Mesenchymal stem cell (in vitro differentiated cells and primary cell): ENCODE data around the gene ZNF688.

Experiments used
- DNase-seq: peaks from one replicate; pipeline ENCODE4 v3.0.0-alpha.2; 2013
- H2AFZ ChIP-seq: one replicate; pipeline ENCODE4 v1.6.1; 2013; ENCODE audit warnings: low read depth, mild to moderate bottlenecking, control low read depth, inconsistent platforms, low read length, moderate library complexity
- H2AK5ac ChIP-seq: 2 replicates; pipeline ENCODE4 v1.6.1; 2013; ENCODE audit warnings: low read length, moderate library complexity, mild to moderate bottlenecking, inconsistent platforms; ENCODE audit not compliant: severe bottlenecking
- H2BK120ac ChIP-seq: one replicate; pipeline ENCODE4 v1.6.1; 2013; ENCODE audit warnings: low read depth, mild to moderate bottlenecking, inconsistent platforms, low read length, moderate library complexity
- H2BK12ac ChIP-seq, 2 experiments: one replicate each; pipeline ENCODE4 v1.6.1; 2013; ENCODE audit warnings: inconsistent platforms in 2 of 2, low read length in 2 of 2, mild to moderate bottlenecking in 2 of 2, moderate library complexity in 2 of 2, control low read depth in 1 of 2
- H2BK15ac ChIP-seq: one replicate; pipeline ENCODE4 v1.6.1; 2013; ENCODE audit warnings: mild to moderate bottlenecking, low read depth, inconsistent platforms; ENCODE audit not compliant: poor library complexity, severe bottlenecking
- H2BK5ac ChIP-seq: 2 replicates; pipeline ENCODE4 v1.6.1; 2013; ENCODE audit warnings: low read depth, mild to moderate bottlenecking, low read length, control low read depth, inconsistent platforms; ENCODE audit not compliant: poor library complexity, severe bottlenecking
- H3K14ac ChIP-seq, 2 experiments: one replicate each; pipeline ENCODE4 v1.6.1; 2013; ENCODE audit warnings: inconsistent platforms in 2 of 2, low read length in 2 of 2, control low read depth in 1 of 2, mild to moderate bottlenecking in 1 of 2, moderate library complexity in 1 of 2
- H3K18ac ChIP-seq, 2 experiments: one replicate each; pipeline ENCODE4 v1.6.1; 2013; ENCODE audit warnings: inconsistent platforms in 2 of 2, low read length in 2 of 2, control low read depth in 1 of 2, low read depth in 1 of 2, mild to moderate bottlenecking in 1 of 2
- H3K23ac ChIP-seq, 2 experiments: one replicate each; pipeline ENCODE4 v1.6.1; 2013; ENCODE audit warnings: inconsistent platforms in 2 of 2, low read length in 2 of 2, mild to moderate bottlenecking in 2 of 2, moderate library complexity in 2 of 2, control low read depth in 1 of 2
- H3K27ac ChIP-seq: 2 replicates; pipeline ENCODE4 v1.5.1; 2013; ENCODE audit warnings: mild to moderate bottlenecking, moderate library complexity, low read length, control low read depth, inconsistent platforms; ENCODE audit not compliant: poor library complexity, severe bottlenecking
- H3K27me3 ChIP-seq, 2 experiments: 2 replicates each; pipeline versions ENCODE4 v1.6.1 to v1.7.0; 2013; ENCODE audit warnings: low read length in 2 of 2, mild to moderate bottlenecking in 2 of 2, moderate library complexity in 2 of 2, control low read depth in 1 of 2, inconsistent platforms in 1 of 2; ENCODE audit not compliant: control insufficient read depth in 1 of 2, insufficient read depth in 1 of 2
- H3K36me3 ChIP-seq, 2 experiments: 2 replicates each; pipeline versions ENCODE4 v1.6.1 to v1.7.0; 2013; ENCODE audit warnings: low read length in 2 of 2, control low read depth in 1 of 2, inconsistent platforms in 1 of 2, low read depth in 1 of 2, mild to moderate bottlenecking in 1 of 2; ENCODE audit not compliant: insufficient read depth in 2 of 2, control insufficient read depth in 1 of 2
- H3K4ac ChIP-seq, 2 experiments: one replicate each; pipeline ENCODE4 v1.6.1; 2013; ENCODE audit warnings: inconsistent platforms in 2 of 2, low read length in 2 of 2, mild to moderate bottlenecking in 2 of 2, moderate library complexity in 2 of 2, control low read depth in 1 of 2, low read depth in 1 of 2
- H3K4me1 ChIP-seq: 2 replicates; pipeline ENCODE4 v1.6.1; 2013; ENCODE audit warnings: low read depth, low read length, control low read depth; ENCODE audit not compliant: control insufficient read depth, insufficient read depth
- H3K4me2 ChIP-seq: 2 replicates; pipeline ENCODE4 v1.6.1; 2013; ENCODE audit warnings: low read length, mild to moderate bottlenecking, inconsistent platforms; ENCODE audit not compliant: poor library complexity, severe bottlenecking
- H3K4me3 ChIP-seq, 2 experiments: 2 replicates each; pipeline versions ENCODE4 v1.5.1 to v1.7.0; 2013; ENCODE audit warnings: low read length in 2 of 2, mild to moderate bottlenecking in 2 of 2, control low read depth in 1 of 2, low read depth in 1 of 2; ENCODE audit not compliant: insufficient read depth in 1 of 2
- H3K79me1 ChIP-seq: replicated peaks from 2 replicates; pipeline ENCODE4 v1.6.1; 2013; ENCODE audit warnings: mild to moderate bottlenecking, control low read depth, low read length, inconsistent platforms; ENCODE audit not compliant: poor library complexity, severe bottlenecking
- H3K9ac ChIP-seq: 2 replicates; pipeline ENCODE4 v1.7.0; 2013; ENCODE audit warnings: mild to moderate bottlenecking, low read length, moderate library complexity
- H3K9me3 ChIP-seq: 2 replicates; pipeline ENCODE4 v1.7.0; 2013; ENCODE audit warnings: mild to moderate bottlenecking, low read length; ENCODE audit not compliant: control insufficient read depth
- H4K8ac ChIP-seq: one replicate; pipeline ENCODE4 v1.6.1; 2013; ENCODE audit warnings: inconsistent platforms, mild to moderate bottlenecking, low read length, moderate library complexity
- H4K91ac ChIP-seq: one replicate; pipeline ENCODE4 v1.6.1; 2013; ENCODE audit warnings: mild to moderate bottlenecking, low read length, inconsistent platforms
- WGBS: methylation state at CpG from one replicate; pipeline ENCODE4 v1.1.7; 2013; ENCODE audit warnings: mixed read lengths; 5-methylcytosine and 5-hydroxymethylcytosine counted together

The ZNF688 gene

DNA sequence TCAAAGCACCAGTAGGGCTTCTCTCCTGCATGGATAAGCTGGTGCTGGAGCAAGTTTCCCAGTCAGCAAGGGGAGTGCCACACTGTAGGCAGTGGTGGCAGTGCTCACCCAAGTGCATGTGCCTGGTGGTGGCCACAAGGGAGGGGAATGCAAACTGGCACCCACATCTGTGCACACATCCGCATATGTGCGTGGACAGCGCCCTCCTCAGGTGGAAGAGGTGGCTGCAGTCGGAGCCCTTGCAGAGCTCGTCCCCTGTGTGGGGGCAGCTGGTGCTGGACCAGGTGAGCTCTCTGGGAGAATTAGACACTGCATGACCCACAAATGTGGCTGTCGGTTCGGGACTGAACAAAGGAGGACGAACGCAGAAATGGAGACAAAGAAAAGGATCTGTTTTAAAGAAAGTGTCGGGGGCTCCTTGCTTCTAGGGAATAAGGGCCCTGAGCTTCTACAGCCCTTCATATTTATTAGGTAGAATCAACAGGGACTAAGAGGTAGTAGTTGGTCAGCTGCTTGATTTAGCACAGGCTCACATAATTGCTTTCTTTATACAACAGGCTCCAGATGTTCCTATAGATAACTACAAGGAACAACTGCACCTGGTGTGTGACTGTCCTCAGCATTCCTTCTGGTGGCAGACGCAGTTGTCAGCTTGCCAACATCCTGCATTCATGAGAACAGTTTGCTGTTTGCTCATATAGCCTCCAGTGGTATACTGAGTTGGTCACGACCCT, 44.0 kb upstream of the ZNF688 start:
- H3K27me3 ChIP-seq, result no peaks in the 10 kb centered on the region
- H3K79me1 ChIP-seq, result peaks cover under 1% of the 10 kb centered on the region
- no peak overlapping the region for H3K9ac ChIP-seq
- H3K4me3 ChIP-seq, result no peak overlapping the region
- H4K8ac ChIP-seq, result no peak overlapping the region
- no peak overlapping the region for H2BK12ac ChIP-seq
- no peak overlapping the region for H2BK15ac ChIP-seq
- H2AK5ac ChIP-seq, result no peak overlapping the region
- H3K4ac ChIP-seq, result no peak overlapping the region
- peaks cover 9% of the 10 kb centered on the region for H3K4me1 ChIP-seq
- peak; percentile 32 for DNase-seq
- 44% methylated on average over 12 of the region's 12 CpGs for WGBS
- no peaks in the 10 kb centered on the region for H3K36me3 ChIP-seq
- no peak overlapping the region for H3K4me2 ChIP-seq
- no peak overlapping the region for H3K23ac ChIP-seq
- H3K27ac ChIP-seq, result no peak overlapping the region
- no peak overlapping the region for H3K18ac ChIP-seq
- H2AFZ ChIP-seq, result no peak overlapping the region
- H4K91ac ChIP-seq, result no peak overlapping the region
- H3K9me3 ChIP-seq, result no peaks in the 10 kb centered on the region
- no peak overlapping the region for H2BK5ac ChIP-seq
- H2BK120ac ChIP-seq, result no peak overlapping the region
- no peak overlapping the region for H3K14ac ChIP-seq

DNA sequence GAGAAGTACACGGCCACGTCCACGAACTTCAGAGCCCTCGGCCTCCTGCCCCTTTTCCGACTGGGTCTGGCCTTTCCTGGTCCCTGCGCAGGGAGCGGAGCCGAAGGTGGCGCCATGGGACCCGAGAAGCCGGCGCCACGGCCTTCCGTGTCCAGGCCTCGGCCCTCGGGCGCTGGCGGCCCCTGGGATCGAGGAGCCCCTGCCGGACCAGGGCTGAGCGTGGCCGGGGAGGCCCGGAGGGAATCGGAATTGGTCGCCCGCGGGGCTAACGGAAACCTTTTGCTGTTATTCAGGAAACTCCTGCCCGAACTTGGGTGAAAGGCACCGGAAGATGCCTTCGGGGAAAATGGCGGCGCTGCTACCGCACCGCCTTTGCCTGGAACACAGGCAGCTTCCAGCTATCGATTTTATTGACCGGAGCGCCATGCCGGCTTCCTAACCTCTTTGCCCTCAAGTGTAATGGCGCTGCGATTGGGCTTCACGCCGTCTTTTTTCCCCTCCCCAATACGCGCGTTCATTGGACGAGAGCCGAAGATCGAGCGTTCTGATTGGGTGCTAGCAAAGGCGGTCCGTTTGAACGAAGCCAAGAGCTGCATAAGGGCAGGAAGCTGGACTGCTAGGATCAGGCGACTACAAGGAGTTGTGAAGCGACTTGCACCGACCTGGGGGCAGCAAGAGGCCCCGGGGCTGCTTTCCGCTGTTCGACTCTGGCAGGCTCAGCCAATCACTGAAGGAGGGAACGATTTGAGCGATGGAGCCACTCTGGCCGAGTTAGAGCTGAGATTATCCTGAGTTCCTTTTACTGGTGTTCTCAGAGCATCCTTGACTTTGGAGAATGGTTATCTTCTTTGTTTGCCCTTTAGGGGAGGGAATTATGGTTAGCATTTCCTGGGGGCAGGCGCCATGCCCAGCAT, 38.7 kb upstream of the ZNF688 start, which contains the start of gene ZNF689:
Gene ZNF689 (minus strand): TSS at position 464 of the 914 bp plus-strand sequence. CDS start 348 bp downstream, at position 116.
- Histone ChIP-seq H3K14ac (peak within 1 kb of the TSS; percentile 94 to 99), H2BK12ac (peak within 1 kb of the TSS in 1 of 2 experiments; percentile 81)

DNA sequence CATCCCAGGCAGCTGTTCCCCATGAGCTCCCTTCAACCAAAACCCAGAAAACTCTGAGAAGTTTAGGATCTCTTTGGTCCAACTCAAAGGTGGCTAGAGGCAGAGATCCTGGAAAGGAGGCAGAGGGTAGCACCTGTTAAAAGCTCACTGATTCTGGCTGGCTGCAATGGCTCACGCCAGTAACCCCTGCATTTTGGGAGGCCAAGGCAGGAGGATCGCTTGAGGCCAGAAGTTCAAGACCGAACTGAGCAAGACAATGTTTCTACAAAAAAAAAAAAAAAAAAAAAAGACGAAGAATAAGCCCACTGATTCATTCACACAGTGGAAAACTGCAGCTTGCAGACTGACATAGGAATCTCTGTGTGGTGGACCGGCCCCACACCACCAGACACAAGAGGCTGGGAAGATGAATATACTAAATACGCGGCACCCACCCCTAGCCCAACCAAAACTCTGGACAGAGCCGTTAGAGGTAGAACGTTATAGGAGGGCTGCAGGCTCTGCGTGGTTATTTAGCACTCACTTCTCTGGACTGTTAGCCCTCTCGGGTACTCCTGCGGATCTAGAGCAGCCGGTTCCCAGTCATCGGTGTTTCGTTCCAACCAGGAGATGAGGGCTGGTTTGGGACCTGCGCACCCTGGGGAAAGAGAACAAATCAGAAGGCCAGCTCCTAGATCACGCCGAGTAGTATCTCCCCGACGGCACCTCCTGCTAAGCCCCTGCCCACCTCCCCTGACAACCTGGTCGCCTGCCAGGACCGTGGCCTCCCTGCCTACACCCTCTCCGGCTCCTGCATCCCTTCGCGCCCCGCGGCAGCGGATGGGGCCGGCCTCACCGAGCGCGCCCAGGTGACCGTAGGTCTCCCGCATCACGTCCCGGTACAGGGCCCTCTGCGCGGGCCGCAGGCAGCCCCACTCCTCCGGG, 37.8 kb upstream of the ZNF688 start:
- Histone ChIP-seq H4K8ac (peak overlapping the region; percentile 99), H3K9me3 (no peaks in the 10 kb centered on the region), H2BK12ac (peak overlapping the region in 1 of 2 experiments; percentile 63), H2AFZ (peak overlapping the region; percentile 97), H2BK15ac (no peak overlapping the region), H2BK120ac (peak overlapping the region; percentile 89), H2AK5ac (no peak overlapping the region), H2BK5ac (peak overlapping the region; percentile 84), H3K9ac (peak overlapping the region; percentile 98), H3K23ac (peak overlapping the region in 1 of 2 experiments; percentile 60), H3K4me1 (peaks cover 6% of the 10 kb centered on the region), H4K91ac (peak overlapping the region; percentile 97), H3K4ac (peak overlapping the region; percentile 80 to 98), H3K4me2 (peak overlapping the region; percentile 89), H3K27me3 (no peaks in the 10 kb centered on the region), H3K4me3 (peak overlapping the region; percentile 87 to 88), H3K27ac (peak overlapping the region; percentile 97), H3K36me3 (peaks cover 26 to 40% of the 10 kb centered on the region in 2 experiments), H3K14ac (peak overlapping the region; percentile 94 to 99), H3K18ac (peak overlapping the region; percentile 95 to 100), H3K79me1 (peaks cover 24% of the 10 kb centered on the region)
- 13% methylated on average over 39 of the region's 40 CpGs for WGBS
- DNase-seq, result peak; percentile 45

More for the DNA sequence above, 38.7 kb upstream of the ZNF688 start, which contains the start of gene ZNF689:
- Histone ChIP-seq H3K79me1 (peaks cover 22% of the 10 kb centered on the region), H3K9ac (peak within 1 kb of the TSS; percentile 98), H4K8ac (peak within 1 kb of the TSS; percentile 99), H2AK5ac (peak within 1 kb of the TSS; percentile 67), H2BK15ac (peak within 1 kb of the TSS; percentile 28), H3K27me3 (no peaks in the 10 kb centered on the region), H4K91ac (peak within 1 kb of the TSS; percentile 97), H3K4me3 (peak within 1 kb of the TSS; percentile 87 to 88), H3K27ac (peak within 1 kb of the TSS; percentile 97), H3K18ac (peak within 1 kb of the TSS; percentile 95 to 100), H3K4me2 (peak within 1 kb of the TSS; percentile 99), H2BK120ac (peak within 1 kb of the TSS; percentile 89), H3K23ac (peak within 1 kb of the TSS in 1 of 2 experiments; percentile 60), H3K36me3 (peaks cover 16 to 31% of the 10 kb centered on the region in 2 experiments), H3K9me3 (no peaks in the 10 kb centered on the region), H3K4ac (peak within 1 kb of the TSS; percentile 80 to 98), H2BK5ac (peak within 1 kb of the TSS; percentile 84), H3K4me1 (peaks cover 6% of the 10 kb centered on the region), H2AFZ (peak within 1 kb of the TSS; percentile 97)
- peak; percentile 98 for DNase-seq
- under 1% methylated on average over 62 of the region's 63 CpGs for WGBS
